ENCODE measurements around the gene CRKL. TPM values are rescaled to one million over a fixed set of nuclear protein-coding genes. Genes with fewer than 3 reads are reported as not detected.

Gene CRKL
- total and polyA plus RNA-seq, 4 donors, result 12.0 to 45.5 (median 22.6) TPM

GRCh38 chr22:20884454-20884853 is 32.8 kb upstream of the CRKL start (continued):
- TF ChIP-seq, protein P1, sequence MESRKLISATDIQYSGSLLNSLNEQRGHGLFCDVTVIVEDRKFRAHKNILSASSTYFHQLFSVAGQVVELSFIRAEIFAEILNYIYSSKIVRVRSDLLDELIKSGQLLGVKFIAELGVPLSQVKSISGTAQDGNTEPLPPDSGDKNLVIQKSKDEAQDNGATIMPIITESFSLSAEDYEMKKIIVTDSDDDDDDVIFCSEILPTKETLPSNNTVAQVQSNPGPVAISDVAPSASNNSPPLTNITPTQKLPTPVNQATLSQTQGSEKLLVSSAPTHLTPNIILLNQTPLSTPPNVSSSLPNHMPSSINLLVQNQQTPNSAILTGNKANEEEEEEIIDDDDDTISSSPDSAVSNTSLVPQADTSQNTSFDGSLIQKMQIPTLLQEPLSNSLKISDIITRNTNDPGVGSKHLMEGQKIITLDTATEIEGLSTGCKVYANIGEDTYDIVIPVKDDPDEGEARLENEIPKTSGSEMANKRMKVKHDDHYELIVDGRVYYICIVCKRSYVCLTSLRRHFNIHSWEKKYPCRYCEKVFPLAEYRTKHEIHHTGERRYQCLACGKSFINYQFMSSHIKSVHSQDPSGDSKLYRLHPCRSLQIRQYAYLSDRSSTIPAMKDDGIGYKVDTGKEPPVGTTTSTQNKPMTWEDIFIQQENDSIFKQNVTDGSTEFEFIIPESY (IDR thresholded peaks at IDR 0.05), result no peak
- TF ChIP-seq JUND (IDR thresholded peaks at IDR 0.05), result no peak
- TF ChIP-seq, protein P2, sequence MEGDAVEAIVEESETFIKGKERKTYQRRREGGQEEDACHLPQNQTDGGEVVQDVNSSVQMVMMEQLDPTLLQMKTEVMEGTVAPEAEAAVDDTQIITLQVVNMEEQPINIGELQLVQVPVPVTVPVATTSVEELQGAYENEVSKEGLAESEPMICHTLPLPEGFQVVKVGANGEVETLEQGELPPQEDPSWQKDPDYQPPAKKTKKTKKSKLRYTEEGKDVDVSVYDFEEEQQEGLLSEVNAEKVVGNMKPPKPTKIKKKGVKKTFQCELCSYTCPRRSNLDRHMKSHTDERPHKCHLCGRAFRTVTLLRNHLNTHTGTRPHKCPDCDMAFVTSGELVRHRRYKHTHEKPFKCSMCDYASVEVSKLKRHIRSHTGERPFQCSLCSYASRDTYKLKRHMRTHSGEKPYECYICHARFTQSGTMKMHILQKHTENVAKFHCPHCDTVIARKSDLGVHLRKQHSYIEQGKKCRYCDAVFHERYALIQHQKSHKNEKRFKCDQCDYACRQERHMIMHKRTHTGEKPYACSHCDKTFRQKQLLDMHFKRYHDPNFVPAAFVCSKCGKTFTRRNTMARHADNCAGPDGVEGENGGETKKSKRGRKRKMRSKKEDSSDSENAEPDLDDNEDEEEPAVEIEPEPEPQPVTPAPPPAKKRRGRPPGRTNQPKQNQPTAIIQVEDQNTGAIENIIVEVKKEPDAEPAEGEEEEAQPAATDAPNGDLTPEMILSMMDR (IDR thresholded peaks at IDR 0.05; ENCODE audit: low read depth, low read length, missing input control), result no peak
- no peak for TF ChIP-seq TAF1 (conservative IDR thresholded peaks at IDR 0.05)
- no peak for TF ChIP-seq EGR1 (IDR thresholded peaks at IDR 0.05; ENCODE audit: low read depth in 2 of 2)
- no peak for TF ChIP-seq SP1 (IDR thresholded peaks at IDR 0.05)
- TF ChIP-seq FOXA1 (IDR thresholded peaks at IDR 0.05), result no peak

DNA sequence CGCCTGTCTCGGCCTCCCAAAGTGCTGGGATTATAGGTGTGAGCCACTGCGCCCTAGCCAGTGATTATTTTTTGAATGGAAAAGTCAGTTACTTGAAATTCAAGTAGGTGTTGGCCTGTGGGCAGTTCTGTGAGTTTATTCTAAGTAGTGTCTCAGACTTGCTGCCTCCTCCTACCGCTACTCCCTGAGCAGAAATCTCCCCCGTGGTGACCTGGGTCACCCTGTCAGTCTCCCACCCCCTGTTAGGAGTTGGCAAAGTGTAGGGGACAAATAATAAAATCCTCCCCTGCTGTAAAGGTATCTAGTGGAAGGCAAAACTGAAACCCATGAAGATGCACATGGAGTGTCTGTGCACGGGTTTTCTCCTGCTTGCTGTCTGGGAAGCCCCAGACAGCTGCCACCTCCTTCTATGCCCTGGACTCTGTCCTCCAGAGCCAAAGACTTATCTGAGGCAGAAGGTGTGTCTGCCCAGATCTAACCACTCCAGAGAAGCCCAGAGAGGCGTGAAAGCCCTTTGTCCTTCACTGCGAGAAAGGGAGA is 32.1 kb upstream of the CRKL start:
- no peaks in the 10 kb centered on the region for H3K27me3 ChIP-seq (ENCODE audit: control insufficient read depth in 4 of 4, insufficient read depth in 4 of 4, low read length in 3 of 4)
- no peak for DNase-seq (ENCODE audit: low spot score)
- no peaks in the 10 kb centered on the region for H3K9me3 ChIP-seq (ENCODE audit: control insufficient read depth in 4 of 4, low read length in 3 of 4)
- peak overlapping the region; percentile 54 to 57 for H3K27ac ChIP-seq (ENCODE audit: low read depth in 1 of 2, low read length in 2 of 2)
- no peak overlapping the region for H3K4me3 ChIP-seq (ENCODE audit: low read depth in 1 of 3, low read length in 3 of 3)
- 52% methylated on average over 8 of the region's 8 CpGs for WGBS
- H3K36me3 ChIP-seq (ENCODE audit: control insufficient read depth in 4 of 4, insufficient read depth in 3 of 4, low read depth in 1 of 4, low read length in 3 of 4), result peaks cover 5 to 33% (median 27%) of the 10 kb centered on the region in 4 donors
- TF ChIP-seq RXRA (IDR thresholded peaks at IDR 0.05) (no peak), YY1 (IDR thresholded peaks at IDR 0.05) (no peak), TAF1 (conservative IDR thresholded peaks at IDR 0.05) (no peak), HNF4A (conservative IDR thresholded peaks at IDR 0.05) (no peak), JUND (IDR thresholded peaks at IDR 0.05) (no peak)
- TF ChIP-seq, protein P3, sequence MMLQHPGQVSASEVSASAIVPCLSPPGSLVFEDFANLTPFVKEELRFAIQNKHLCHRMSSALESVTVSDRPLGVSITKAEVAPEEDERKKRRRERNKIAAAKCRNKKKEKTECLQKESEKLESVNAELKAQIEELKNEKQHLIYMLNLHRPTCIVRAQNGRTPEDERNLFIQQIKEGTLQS (IDR thresholded peaks at IDR 0.05), result no peak
- TF ChIP-seq, protein P1 (IDR thresholded peaks at IDR 0.05), result no peak
- H3K9ac ChIP-seq (ENCODE audit: low read depth in 1 of 2, low read length in 2 of 2), result peak overlapping the region in 1 of 2 donors; percentile 32
- peaks cover 9 to 42% (median 37%) of the 10 kb centered on the region in 4 donors for H3K4me1 ChIP-seq (ENCODE audit: control insufficient read depth in 4 of 4, insufficient read depth in 4 of 4, low read length in 3 of 4)

GRCh38 chr22:20885557-20886323 is 31.5 kb upstream of the CRKL start:
- WGBS, result 15% methylated on average over 10 of the region's 10 CpGs
- H3K4me3 ChIP-seq (ENCODE audit: low read depth in 1 of 3, low read length in 3 of 3), result no peak overlapping the region
- H3K9ac ChIP-seq (ENCODE audit: low read depth in 1 of 2, low read length in 2 of 2), result no peak overlapping the region
- H3K4me1 ChIP-seq (ENCODE audit: control insufficient read depth in 4 of 4, insufficient read depth in 4 of 4, low read length in 3 of 4), result peaks cover 6 to 42% (median 37%) of the 10 kb centered on the region in 4 donors
- H3K9me3 ChIP-seq (ENCODE audit: control insufficient read depth in 4 of 4, low read length in 3 of 4), result no peaks in the 10 kb centered on the region
- peak; percentile 83 for DNase-seq (ENCODE audit: low spot score)
- peaks cover 5 to 33% (median 27%) of the 10 kb centered on the region in 4 donors for H3K36me3 ChIP-seq (ENCODE audit: control insufficient read depth in 4 of 4, insufficient read depth in 3 of 4, low read depth in 1 of 4, low read length in 3 of 4)
- H3K27me3 ChIP-seq (ENCODE audit: control insufficient read depth in 4 of 4, insufficient read depth in 4 of 4, low read length in 3 of 4), result no peaks in the 10 kb centered on the region
- peak overlapping the region; percentile 54 to 57 for H3K27ac ChIP-seq (ENCODE audit: low read depth in 1 of 2, low read length in 2 of 2)
- TF ChIP-seq, protein P2 (IDR thresholded peaks at IDR 0.05; ENCODE audit: low read depth, low read length, missing input control), result peak; percentile 85
- TF ChIP-seq, protein P3 (IDR thresholded peaks at IDR 0.05), result peak; percentile 30
- TF ChIP-seq FOXA1 (IDR thresholded peaks at IDR 0.05), result no peak
- peak; percentile 48 for TF ChIP-seq HNF4G (IDR thresholded peaks at IDR 0.05)
- no peak for TF ChIP-seq NR2F2 (IDR thresholded peaks at IDR 0.05)
- no peak for TF ChIP-seq FOXA2 (IDR thresholded peaks at IDR 0.05)
- no peak for TF ChIP-seq REST (IDR thresholded peaks at IDR 0.05)
- TF ChIP-seq HNF4A (conservative IDR thresholded peaks at IDR 0.05), result peak; percentile 80 to 82

All from liver (tissue), 9 donors.